HG03060 (cell line): ENCODE data around the gene NEK7.
"Not testable (repeated sequence)": the region's sequence is repeated elsewhere in the genome, so short reads cannot be mapped to it uniquely, and the experiment has no call there.

Experiments used
- ATAC-seq: cut with Tn5 transposase; IDR thresholded peaks from one replicate; pipeline ENCODE4 v1.9.1; 2021; ENCODE audit warnings: low read depth, moderate number of reproducible peaks; ENCODE audit not compliant: unreplicated experiment

The NEK7 gene

GRCh38 chr1:198197285-198197684 lies 40.5 kb downstream of the NEK7 start:
- ATAC-seq = no peak

DNA sequence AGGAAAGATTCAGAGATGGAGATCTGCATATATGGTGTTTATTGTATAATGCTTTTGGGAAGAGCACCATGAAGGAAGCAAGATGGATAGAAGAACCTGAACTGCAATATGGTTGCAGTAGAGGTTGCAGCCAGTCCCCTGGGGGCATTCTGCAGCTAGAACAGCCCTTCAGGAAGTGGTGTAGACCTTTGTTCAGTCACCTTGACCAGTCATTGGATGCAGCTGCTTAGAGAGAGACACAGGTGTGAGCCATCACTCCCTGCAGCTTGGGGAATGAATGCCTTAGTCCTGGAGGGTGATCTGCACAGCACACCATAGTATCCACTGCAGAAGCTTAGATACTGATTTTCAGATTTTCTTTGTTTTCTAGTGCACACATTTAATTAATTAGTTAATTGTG lies 42.3 kb downstream of the NEK7 start:
- ATAC-seq = peak; percentile 70

GRCh38 chr1:198201956-198202784 lies 45.4 kb downstream of the NEK7 start:
- ATAC-seq = no peak

DNA sequence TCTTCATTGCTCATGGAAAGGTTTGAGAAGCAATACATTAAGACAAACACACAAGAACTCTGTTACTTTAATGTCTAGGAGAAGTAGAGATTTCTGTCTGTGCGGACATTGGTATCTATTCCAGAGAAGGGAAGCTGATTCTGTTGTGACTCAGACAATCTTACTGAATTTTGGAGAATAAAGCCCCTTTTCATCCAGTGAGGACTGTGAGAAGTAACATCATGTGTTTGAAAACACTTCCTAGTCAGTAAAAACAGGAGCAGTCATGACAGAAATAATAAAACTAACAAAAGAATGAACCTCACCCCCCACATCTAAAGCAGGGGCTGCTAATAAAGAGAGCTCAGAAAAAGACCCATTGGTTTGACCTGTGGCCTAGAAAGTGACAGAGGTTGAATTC lies 46.6 kb downstream of the NEK7 start:
- ATAC-seq = no peak

DNA sequence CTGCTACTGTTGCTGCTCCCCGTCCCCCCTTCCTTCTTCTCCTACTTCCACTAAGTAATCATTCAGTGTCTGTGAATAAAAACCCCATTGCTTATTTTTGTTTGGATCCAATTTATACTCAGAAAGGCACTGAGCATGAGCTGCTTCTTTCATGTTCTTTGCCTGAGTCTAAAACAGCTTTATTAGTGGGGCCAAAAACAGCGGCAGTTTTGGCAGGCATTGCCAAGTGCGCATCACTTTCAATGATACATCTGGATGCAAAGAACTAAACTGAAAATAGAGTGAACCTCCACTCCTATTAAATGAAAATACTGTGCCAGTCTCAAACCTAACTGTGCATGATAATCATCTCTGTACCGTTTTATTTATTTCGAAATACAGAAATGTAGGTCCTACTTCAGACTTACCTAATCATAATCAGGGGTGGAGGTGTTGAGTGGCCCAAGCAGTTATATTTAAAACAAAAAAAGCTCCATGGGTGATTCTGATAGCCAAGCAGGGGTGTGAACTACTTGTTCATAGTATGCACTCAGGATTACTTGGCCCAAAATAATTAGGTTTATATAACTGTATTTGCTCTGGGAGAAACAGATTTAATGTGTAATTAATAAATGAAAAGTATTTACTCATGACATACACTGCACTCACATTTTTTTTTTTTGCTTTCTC lies 48.4 kb downstream of the NEK7 start:
- no peak for ATAC-seq

DNA sequence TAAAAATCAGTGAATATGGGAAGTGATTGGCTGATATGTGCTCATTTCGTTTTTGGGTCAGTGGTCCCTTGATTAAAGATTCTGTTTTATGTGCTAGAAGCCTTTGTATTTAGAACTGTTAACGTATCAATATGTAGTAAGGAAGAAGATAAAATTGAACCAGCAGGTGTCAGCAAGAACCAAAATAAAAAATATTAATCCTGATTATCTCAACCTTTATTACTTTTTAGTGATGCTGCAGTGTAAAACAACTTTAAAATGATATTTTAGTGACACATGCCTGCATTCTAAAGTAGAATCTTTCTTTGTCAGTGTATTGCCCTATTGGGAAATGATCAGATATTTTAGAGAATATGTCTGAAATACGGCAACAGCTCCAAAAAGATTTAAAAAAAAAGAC lies 49.5 kb downstream of the NEK7 start:
- ATAC-seq = no peak

DNA sequence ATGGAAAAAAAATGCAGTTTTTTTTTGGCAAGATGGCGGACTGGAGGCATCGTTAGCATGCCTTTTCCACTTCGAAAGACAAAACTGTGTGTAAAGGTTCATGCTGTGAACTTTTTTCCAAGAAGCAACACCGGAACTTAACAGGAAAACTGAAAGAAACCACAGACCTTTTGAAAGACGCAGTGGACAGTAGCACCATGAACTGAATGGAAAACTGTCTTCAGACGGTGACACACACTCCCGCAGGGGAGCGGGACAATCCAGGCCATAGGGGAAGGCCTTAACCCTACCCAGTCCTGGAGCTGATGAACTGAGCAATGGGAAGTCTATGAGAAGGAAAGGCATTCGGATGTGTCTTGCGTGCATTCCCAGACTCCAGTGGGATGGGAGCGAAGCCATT lies 54.9 kb downstream of the NEK7 start:
- ATAC-seq = no peak

DNA sequence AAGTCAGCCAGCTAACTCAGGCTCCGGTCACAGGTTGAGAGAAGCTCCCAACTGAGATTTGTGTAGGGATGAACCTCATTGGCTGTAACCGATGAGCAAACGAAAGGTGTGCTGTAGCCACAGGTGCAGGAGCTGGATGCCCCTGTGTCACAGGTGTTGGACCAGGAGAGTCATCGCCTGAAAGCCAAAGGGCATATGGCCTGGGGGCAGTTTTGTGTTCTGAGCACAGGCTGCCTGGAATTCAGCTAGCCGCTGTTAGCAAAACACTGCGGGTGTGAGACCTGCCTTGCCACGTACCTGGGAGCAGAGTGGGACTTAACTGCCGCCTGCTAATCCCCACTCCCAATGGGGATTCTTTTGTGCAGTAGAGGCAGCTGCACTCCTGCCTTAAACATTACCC lies 55.3 kb downstream of the NEK7 start:
- no peak for ATAC-seq

DNA sequence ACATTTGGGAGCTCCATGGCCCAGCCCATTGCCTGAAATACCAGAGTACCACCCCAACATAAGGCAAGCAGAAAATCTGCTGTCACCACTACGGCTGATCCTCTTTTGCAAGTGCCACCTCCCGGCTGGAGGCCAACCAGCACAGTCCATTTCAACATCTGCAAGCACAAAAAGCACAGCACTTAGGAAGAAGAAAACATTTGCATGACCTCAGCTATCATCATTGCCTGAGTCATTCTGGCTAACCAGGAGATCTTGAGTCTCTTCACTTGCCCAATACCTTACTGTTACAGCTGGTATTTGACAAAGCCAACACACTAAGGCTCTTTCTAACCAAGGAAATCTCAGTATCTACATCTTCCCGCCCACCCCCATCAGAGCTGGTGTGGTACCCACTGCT lies 55.9 kb downstream of the NEK7 start:
- ATAC-seq = no peak

DNA sequence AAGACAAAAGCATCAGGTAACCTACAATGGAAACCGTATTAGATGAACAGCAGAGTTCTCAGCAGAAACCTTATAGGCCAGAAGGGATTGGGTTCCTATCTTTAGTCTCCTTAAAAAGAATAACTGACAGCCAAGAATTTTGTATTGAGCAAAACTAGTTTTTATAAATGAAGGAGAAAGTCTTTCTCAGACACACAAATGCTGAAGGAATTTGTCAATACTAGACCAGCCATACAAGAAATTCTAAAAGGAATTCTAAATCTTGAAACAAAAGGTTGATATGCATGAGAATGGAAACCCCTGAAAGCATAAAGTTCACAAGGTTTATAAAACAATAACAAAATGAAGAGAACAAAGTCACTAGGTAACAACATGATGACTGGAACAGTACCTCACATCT lies 58.1 kb downstream of the NEK7 start:
- ATAC-seq = no peak

DNA sequence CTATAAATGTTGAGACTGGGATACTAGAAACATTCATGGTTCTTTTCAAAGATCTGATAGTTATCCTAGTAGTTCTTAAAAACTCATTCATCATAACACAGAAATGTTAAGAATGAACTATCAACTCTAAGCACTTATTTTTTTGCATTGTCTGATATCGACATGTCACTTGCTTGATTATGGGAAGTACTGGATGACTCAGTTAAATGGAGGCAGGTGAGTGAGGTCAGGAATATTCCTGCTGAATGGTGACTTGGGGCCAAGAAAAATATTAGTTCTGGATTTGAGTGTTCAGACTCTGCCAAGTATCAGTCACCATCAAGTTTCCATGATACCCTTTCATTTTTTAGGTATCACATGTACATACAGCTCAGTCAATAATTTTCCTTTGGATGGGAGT lies 63.6 kb downstream of the NEK7 start:
- no peak for ATAC-seq

GRCh38 chr1:198227010-198227409 lies 70.2 kb downstream of the NEK7 start:
- not testable (repeated sequence) for ATAC-seq

GRCh38 chr1:198227454-198227853 lies 70.7 kb downstream of the NEK7 start:
- ATAC-seq = not testable (repeated sequence)

- no peak for ATAC-seq
These were observed 72.1 kb downstream of the NEK7 start for GRCh38 chr1:198228925-198229324.

DNA sequence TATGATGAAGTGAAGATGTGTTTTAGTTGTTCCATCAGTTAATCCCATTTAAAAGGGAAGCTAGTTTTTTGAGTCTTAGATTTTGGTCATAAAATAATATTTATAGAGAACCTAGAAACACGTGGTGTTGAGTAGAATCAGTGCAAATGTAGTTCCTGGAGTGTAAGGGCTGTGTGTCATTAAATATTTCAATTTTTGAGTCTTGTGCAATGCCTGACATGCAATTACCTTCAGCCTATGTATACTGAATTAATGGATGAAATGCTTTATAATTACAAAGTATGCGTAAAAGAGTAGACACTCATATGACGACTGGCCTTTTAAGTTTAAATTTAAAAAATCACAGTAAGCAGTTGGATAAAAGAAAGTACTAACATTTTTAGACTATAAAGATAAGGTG lies 75.0 kb downstream of the NEK7 start:
- ATAC-seq = no peak

DNA sequence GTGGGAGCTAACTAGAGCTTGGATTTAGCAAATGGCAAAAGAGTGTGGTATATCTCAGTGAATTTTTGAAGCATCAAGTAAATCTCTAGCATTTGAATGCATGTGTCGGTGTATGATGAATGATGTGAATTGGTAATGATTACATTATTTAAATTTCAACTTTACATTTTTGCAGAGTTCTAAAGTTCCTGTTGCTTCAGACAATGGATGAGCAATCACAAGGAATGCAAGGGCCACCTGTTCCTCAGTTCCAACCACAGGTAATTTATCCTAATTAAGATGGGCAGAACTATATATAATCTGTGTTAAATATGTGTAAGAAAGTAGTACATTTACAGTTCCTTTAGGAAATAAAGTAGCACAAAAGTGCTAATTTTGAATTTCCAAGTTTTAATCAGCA lies 75.6 kb downstream of the NEK7 start:
- ATAC-seq = no peak

DNA sequence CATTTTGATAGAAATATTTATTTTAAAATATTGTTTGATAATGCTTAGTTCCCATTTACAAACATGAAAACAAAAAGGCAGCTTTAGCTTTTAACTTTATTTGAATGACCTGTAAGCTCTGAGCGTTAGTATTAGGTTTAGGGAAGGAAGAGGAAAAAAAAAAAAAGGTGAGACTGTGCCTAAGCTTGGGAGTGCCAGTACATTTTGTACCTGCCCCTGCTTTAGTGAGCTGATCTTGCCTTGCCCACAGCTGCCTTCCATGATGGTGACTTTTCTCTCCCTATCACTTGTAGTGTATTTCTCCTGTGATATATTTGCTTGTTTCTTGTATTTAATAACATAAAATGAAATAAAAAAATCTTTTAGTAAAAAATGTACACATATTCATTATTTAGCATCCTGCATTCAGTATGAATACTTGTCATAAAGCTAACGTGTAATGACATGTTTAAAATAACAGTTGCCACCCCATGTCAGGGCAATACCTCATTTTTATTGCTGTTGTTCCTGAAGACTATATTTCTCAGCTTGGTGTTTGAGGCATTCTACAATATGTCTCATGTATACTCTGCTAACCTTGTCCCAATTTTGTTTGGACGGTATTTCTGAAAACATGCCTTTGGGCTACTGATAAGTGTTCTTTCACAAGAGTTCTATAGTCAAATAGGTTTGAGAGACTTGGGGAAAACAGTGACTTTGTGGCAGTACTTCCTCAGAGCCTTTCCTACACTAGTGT lies 76.3 kb downstream of the NEK7 start:
- no peak for ATAC-seq

GRCh38 chr1:198234520-198235251 lies 77.9 kb downstream of the NEK7 start:
- no peak for ATAC-seq

DNA sequence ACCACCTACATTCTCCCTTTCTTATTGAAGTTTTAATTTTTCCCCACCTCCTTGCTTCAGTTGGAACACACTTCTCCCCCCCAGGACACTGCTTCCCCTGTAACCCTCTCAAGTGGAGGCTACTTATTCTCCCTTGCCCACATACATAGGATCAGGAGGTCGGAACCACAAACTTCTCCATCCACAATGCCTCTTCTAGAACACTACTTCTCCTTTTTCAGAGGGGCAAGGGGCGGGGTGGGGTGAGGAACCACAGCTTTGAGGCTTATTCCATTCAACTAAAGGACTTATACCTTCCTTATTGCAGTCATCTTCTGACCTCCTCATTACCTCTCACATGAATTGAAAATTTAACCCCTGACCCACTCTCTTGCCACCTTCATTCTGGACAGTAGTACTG lies 81.3 kb downstream of the NEK7 start:
- no peak for ATAC-seq

- ATAC-seq = no peak
These were observed 84.8 kb downstream of the NEK7 start for GRCh38 chr1:198241553-198241952.

DNA sequence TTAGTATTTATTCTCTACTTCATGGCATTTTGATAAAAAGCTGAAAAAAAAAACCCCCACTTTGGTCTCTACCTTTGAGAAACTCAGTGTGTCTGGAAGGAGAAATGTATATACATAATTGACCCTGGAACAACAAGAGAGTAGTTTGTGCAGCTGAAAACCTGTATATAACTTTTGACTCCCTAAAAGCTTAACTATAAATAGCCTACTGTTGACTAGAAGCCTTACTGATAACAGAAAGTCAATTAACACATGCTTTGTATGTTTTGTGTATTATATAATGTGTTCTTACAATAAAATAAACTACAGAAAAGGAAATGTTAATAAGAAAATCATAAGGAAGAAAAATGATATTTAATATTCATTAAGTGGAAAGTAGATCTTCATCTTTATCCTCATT lies 88.0 kb downstream of the NEK7 start:
- no peak for ATAC-seq
